ENCODE results near the gene CRIP2. TPM values are rescaled to one million over a fixed set of nuclear protein-coding genes. Genes with fewer than 3 reads are reported as not detected.

The CRIP2 gene
- total and polyA plus RNA-seq, 2 of the 4 experiments (the other 2 are of a cell fraction) = 18.1 to 123 TPM

DNA sequence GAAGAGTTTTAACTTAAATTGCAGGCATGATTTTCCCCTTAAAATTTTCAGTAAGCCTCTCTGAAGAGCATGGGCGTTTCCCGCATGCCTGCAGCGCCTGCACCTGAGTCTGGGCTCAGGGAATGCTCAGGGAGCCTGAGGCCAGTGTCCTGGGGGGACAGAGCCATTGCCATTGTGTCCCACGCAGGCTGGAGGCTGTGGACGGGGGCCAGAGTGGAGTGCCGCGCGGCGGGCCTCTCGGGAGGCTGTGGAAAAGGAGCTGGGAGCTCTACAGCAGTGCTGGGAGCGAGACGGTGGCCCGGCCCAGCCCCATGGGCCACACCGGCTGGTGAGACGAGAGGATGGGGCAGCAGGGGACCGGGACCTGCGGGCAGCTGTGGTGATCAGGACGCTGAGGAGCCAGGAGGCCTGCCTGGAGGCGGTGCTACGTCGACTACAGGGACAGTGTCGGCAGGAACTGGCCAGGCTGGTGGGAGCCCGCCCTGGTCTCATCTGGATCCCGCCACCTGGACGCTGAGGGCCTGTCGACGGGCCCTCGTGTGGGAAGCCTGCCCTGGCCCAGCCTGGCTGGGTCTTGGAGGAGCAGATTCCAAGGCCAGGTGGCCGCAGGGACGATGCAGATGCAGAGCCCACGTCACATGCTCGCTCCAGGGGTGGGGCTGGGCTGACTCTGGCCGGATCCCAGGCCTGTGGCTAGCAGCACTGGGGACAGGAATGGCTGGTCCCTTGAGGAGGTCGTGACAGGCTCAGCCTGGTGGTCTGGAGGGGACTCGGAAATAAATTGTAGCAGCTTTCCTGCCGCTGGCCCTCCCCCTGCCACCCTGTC is 24.0 kb downstream of the CRIP2 start:
- DNase-seq (no peak), ATAC-seq (ENCODE audit: low read depth) (no peak)
- Histone ChIP-seq H3K27me3 (ENCODE audit: control insufficient read depth, insufficient read depth, low read length) (no peaks in the 10 kb centered on the region), H3K14ac (replicated peaks; ENCODE audit: low read depth, low read length) (no peak overlapping the region), H3K27ac (ENCODE audit: insufficient read depth, low read length) (no peak overlapping the region), H3K9ac (ENCODE audit: low read depth, low read length) (no peak overlapping the region), H2BK5ac (ENCODE audit: low read depth, low read length, poor library complexity, severe bottlenecking) (no peak overlapping the region), H2AK9ac (replicated peaks; ENCODE audit: low read depth, low read length, poor library complexity) (no peak overlapping the region), H4K5ac (ENCODE audit: low read depth, low read length) (no peak overlapping the region), H3K4me3 (ENCODE audit: insufficient read depth, low read depth, low read length) (no peak overlapping the region), H4K91ac (ENCODE audit: insufficient read depth, low read depth, low read length) (no peak overlapping the region), H2AFZ (replicated peaks; ENCODE audit: low read length, poor library complexity) (no peak overlapping the region), H2BK15ac (ENCODE audit: low read depth, low read length) (no peak overlapping the region), H3K9me1 (ENCODE audit: insufficient read depth, low read length) (no peaks in the 10 kb centered on the region), H3K9me3 (ENCODE audit: control insufficient read depth, insufficient read depth, low read length) (no peaks in the 10 kb centered on the region), H3K23ac (ENCODE audit: low read depth, low read length) (no peak overlapping the region), H3K79me1 (ENCODE audit: low read depth in 1 of 2, low read length in 2 of 2) (no peaks in the 10 kb centered on the region), H3K18ac (ENCODE audit: low read depth, low read length) (no peak overlapping the region), H3K56ac (ENCODE audit: extremely low read depth, insufficient read depth, low read length) (no peak overlapping the region), H3K36me3 (ENCODE audit: control insufficient read depth, insufficient read depth, low read length) (no peaks in the 10 kb centered on the region), H3K4me1 (ENCODE audit: control insufficient read depth, insufficient read depth, low read length) (no peaks in the 10 kb centered on the region), H2BK120ac (ENCODE audit: low read depth, low read length) (no peak overlapping the region), H3K4me2 (ENCODE audit: low read depth, low read length) (no peak overlapping the region), H2BK20ac (ENCODE audit: low read depth, low read length) (no peak overlapping the region), H3K4ac (ENCODE audit: low read depth, low read length) (no peak overlapping the region), H4K20me1 (ENCODE audit: insufficient read depth, low read length) (no peaks in the 10 kb centered on the region), H2AK5ac (ENCODE audit: low read depth, low read length) (no peak overlapping the region), H4K8ac (ENCODE audit: low read depth in 2 of 2, low read length in 2 of 2) (no peak overlapping the region)
- TF ChIP-seq, protein P1, sequence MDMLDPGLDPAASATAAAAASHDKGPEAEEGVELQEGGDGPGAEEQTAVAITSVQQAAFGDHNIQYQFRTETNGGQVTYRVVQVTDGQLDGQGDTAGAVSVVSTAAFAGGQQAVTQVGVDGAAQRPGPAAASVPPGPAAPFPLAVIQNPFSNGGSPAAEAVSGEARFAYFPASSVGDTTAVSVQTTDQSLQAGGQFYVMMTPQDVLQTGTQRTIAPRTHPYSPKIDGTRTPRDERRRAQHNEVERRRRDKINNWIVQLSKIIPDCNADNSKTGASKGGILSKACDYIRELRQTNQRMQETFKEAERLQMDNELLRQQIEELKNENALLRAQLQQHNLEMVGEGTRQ (IDR thresholded peaks at IDR 0.05; ENCODE audit: low read depth, low read length) = no peak
- TF ChIP-seq CEBPB (IDR thresholded peaks at IDR 0.05; ENCODE audit: low read depth, low read length) = no peak
- TF ChIP-seq CHD1 (IDR thresholded peaks at IDR 0.05; ENCODE audit: low read depth, low read length) = no peak
- TF ChIP-seq MAFK (IDR thresholded peaks at IDR 0.05; ENCODE audit: low read depth, low read length) = no peak
- TF ChIP-seq RAD21 (IDR thresholded peaks at IDR 0.05; ENCODE audit: low read length) = no peak
- TF ChIP-seq MXI1 (IDR thresholded peaks at IDR 0.05; ENCODE audit: borderline replicate concordance, low read depth, low read length) = no peak
- no peak for TF ChIP-seq SMC3 (IDR thresholded peaks at IDR 0.05; ENCODE audit: low read depth, low read length)
- no peak for TF ChIP-seq RCOR1 (IDR thresholded peaks at IDR 0.05; ENCODE audit: insufficient replicate concordance, low read length)
- TF ChIP-seq MAZ (IDR thresholded peaks at IDR 0.05; ENCODE audit: borderline replicate concordance, low read depth, low read length) = no peak
- TF ChIP-seq POLR2A (IDR thresholded peaks at IDR 0.05; ENCODE audit: low read depth, low read length) = no peak
- TF ChIP-seq NFE2L2 (IDR thresholded peaks at IDR 0.05; ENCODE audit: low read depth, low read length) = no peak
- TF ChIP-seq, protein P2, sequence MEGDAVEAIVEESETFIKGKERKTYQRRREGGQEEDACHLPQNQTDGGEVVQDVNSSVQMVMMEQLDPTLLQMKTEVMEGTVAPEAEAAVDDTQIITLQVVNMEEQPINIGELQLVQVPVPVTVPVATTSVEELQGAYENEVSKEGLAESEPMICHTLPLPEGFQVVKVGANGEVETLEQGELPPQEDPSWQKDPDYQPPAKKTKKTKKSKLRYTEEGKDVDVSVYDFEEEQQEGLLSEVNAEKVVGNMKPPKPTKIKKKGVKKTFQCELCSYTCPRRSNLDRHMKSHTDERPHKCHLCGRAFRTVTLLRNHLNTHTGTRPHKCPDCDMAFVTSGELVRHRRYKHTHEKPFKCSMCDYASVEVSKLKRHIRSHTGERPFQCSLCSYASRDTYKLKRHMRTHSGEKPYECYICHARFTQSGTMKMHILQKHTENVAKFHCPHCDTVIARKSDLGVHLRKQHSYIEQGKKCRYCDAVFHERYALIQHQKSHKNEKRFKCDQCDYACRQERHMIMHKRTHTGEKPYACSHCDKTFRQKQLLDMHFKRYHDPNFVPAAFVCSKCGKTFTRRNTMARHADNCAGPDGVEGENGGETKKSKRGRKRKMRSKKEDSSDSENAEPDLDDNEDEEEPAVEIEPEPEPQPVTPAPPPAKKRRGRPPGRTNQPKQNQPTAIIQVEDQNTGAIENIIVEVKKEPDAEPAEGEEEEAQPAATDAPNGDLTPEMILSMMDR (conservative IDR thresholded peaks at IDR 0.05; ENCODE audit: low read depth, low read length) = no peak
- no peak for TF ChIP-seq FOS (IDR thresholded peaks at IDR 0.05; ENCODE audit: low read depth, low read length)
- TF ChIP-seq, protein P3, sequence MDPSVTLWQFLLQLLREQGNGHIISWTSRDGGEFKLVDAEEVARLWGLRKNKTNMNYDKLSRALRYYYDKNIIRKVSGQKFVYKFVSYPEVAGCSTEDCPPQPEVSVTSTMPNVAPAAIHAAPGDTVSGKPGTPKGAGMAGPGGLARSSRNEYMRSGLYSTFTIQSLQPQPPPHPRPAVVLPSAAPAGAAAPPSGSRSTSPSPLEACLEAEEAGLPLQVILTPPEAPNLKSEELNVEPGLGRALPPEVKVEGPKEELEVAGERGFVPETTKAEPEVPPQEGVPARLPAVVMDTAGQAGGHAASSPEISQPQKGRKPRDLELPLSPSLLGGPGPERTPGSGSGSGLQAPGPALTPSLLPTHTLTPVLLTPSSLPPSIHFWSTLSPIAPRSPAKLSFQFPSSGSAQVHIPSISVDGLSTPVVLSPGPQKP (IDR thresholded peaks at IDR 0.05; ENCODE audit: borderline replicate concordance, low read depth, low read length) = no peak
- no peak for TF ChIP-seq RFX5 (IDR thresholded peaks at IDR 0.05; ENCODE audit: low read depth, low read length)
- no peak for TF ChIP-seq BHLHE40 (IDR thresholded peaks at IDR 0.05; ENCODE audit: low read depth, low read length)
- dilution Hi-C loops (cut with HindIII; ENCODE audit: low sequenced_read_pairs, unreplicated experiment) = no loop called here
- in situ Hi-C loops (cut with MboI; ENCODE audit: low sequenced_read_pairs) = no loop called here
- 94% methylated on average over 17 of the region's 36 CpGs; no CpG with 5 or more reads in 1 of the 2 experiments for WGBS, 2 experiments (ENCODE audit: extremely low coverage in 2 of 2, insufficient read length in 1 of 2)
- intact Hi-C loops (cut with micrococcal nuclease) = no loop called here
- no TSS peak for BruUV-seq (replicated peaks)
- ChIA-PET POLR2A (ENCODE audit: unreplicated experiment) (no interaction called here), CTCF (no interaction called here)
